ENCODE results near the gene MRNIP. TPM values are rescaled to one million over a fixed set of nuclear protein-coding genes. Genes with fewer than 3 reads are reported as not detected.

Gene MRNIP
- total and polyA plus RNA-seq, 2 of the 8 experiments (the other 6 are each of a cell fraction or from before 2014, with no cell fraction given), result 29.6 TPM

GRCh38 chr5:179792612-179793467 lies 65.8 kb downstream of the MRNIP start:
- H2AFZ ChIP-seq (ENCODE audit: low read length), result no peak overlapping the region
- DNase-seq (ENCODE audit: low read depth in 1 of 2, low spot score in 2 of 2) (no peak), FAIRE-seq (no peak)
- peaks cover 7% of the 10 kb centered on the region for H3K23me2 ChIP-seq (ENCODE audit: low read depth, low read length)
- H2BK5ac ChIP-seq (ENCODE audit: low read depth, low read length), result no peak overlapping the region; the same call in 1 of the 2 replicates
- H3K79me1 ChIP-seq (ENCODE audit: low read depth, low read length), result no peaks in the 10 kb centered on the region
- H3K4me1 ChIP-seq (replicated peaks in 1 of 4; ENCODE audit: control insufficient read depth in 3 of 4, insufficient read depth in 4 of 4, low read length in 3 of 4), result peaks cover 0 to 13% (median 9%) of the 10 kb centered on the region in 4 experiments; a peak in 5 of 7 replicates
- 92% methylated on average over 17 of the region's 24 CpGs; no CpG with 5 or more reads in 1 of the 2 experiments for WGBS, 2 experiments (ENCODE audit: extremely low coverage in 1 of 2, insufficient coverage in 1 of 2, insufficient read length in 1 of 2, insufficient replicate concordance in 2 of 2, low coverage in 1 of 2, low lambda C conversion rate in 2 of 2, missing lambda C conversion rate in 1 of 2)
- H2BK20ac ChIP-seq (ENCODE audit: low read length), result peak overlapping the region; percentile 32; the same call in 1 of the 2 replicates
- H4K91ac ChIP-seq (replicated peaks; ENCODE audit: insufficient read length, low read length), result peak overlapping the region; percentile 65
- H3K27me3 ChIP-seq (replicated peaks in 1 of 4; ENCODE audit: control insufficient read depth in 3 of 4, extremely low read depth in 1 of 4, insufficient read depth in 3 of 4, low read length in 3 of 4), result peaks cover 0 to 2% (median 0%) of the 10 kb centered on the region in 4 experiments; a peak in 1 of 7 replicates
- no peak overlapping the region for H2BK12ac ChIP-seq (ENCODE audit: low read depth, low read length)
- no peaks in the 10 kb centered on the region for H3K79me2 ChIP-seq (ENCODE audit: control insufficient read depth in 1 of 2, insufficient read depth in 2 of 2, low read length in 2 of 2)
- H3K56ac ChIP-seq (replicated peaks; ENCODE audit: insufficient read length, low read depth, low read length), result no peak overlapping the region
- peak overlapping the region; percentile 72; the same call in 1 of the 2 replicates for H2BK15ac ChIP-seq (ENCODE audit: low read length)
- H3K14ac ChIP-seq (ENCODE audit: insufficient read length), result no peak overlapping the region
- no peaks in the 10 kb centered on the region for H3K9me3 ChIP-seq (ENCODE audit: insufficient read depth in 2 of 2, low read depth in 1 of 2, low read length in 1 of 2)
- H4K5ac ChIP-seq (ENCODE audit: insufficient read length, low read depth, low read length), result no peak overlapping the region
- H2BK120ac ChIP-seq (replicated peaks; ENCODE audit: low read depth, low read length), result no peak overlapping the region
- no peak overlapping the region for H3K27ac ChIP-seq (ENCODE audit: low read depth, low read length)
- H3K36me3 ChIP-seq (ENCODE audit: control insufficient read depth in 2 of 4, insufficient read depth in 4 of 4, low read length in 3 of 4), result peaks cover 0 to 6% (median 5%) of the 10 kb centered on the region in 4 experiments; a peak in 4 of 8 replicates
- peak overlapping the region; percentile 19; the same call in 1 of the 2 replicates for H3K18ac ChIP-seq (ENCODE audit: extremely low read depth, low read length)
- H3K4ac ChIP-seq (replicated peaks; ENCODE audit: insufficient read length, low read depth, low read length), result no peak overlapping the region
- TF ChIP-seq BACH1 (IDR thresholded peaks at IDR 0.05; ENCODE audit: low read length), result no peak
- TF ChIP-seq CREB1 (IDR thresholded peaks at IDR 0.05), result no peak
- TF ChIP-seq PHF8 (conservative IDR thresholded peaks at IDR 0.05; ENCODE audit: low read depth, low read length), result no peak
- TF ChIP-seq POLR2A (IDR thresholded peaks at IDR 0.05; ENCODE audit: control extremely low read depth in 1 of 2, low read depth in 2 of 2, low read length in 2 of 2), result no peak
- no peak for TF ChIP-seq TEAD4 (IDR thresholded peaks at IDR 0.05; ENCODE audit: low read depth, low read length)
- H3K23ac ChIP-seq (ENCODE audit: insufficient read length), result no peak overlapping the region
- no peak overlapping the region for H3K4me2 ChIP-seq (ENCODE audit: insufficient read depth in 1 of 2, low read depth in 2 of 2, low read length in 2 of 2)
- no peak overlapping the region for H2AK5ac ChIP-seq (ENCODE audit: low read depth, low read length)
- ChIA-PET POLR2A (ENCODE audit: partially characterized antibody) (interaction anchor here (0.8 to 16.9 kb wide), 7 partner anchors 11 to 24 kb away, joined by 4 to 207 read pairs (median 4); partner anchors contain the start of genes MGAT4B and SQSTM1), CTCF (ENCODE audit: partially characterized antibody) (interaction anchor here (0.7 to 1.7 kb wide), 6 partner anchors 9 to 124 kb away, joined by 3 to 6 read pairs (median 4); no protein-coding TSS in a partner anchor)
- H4K8ac ChIP-seq (ENCODE audit: extremely low read depth, insufficient read depth, low read length), result peak overlapping the region; percentile 11
- H3K9ac ChIP-seq (replicated peaks in 1 of 4; ENCODE audit: extremely low read depth in 1 of 4, low read depth in 3 of 4, low read length in 3 of 4), result no peak overlapping the region
- no peak overlapping the region for H3K4me3 ChIP-seq (ENCODE audit: extremely low read depth in 1 of 4, insufficient read depth in 2 of 4, low read depth in 3 of 4, low read length in 4 of 4)
- peaks cover 4 to 8% of the 10 kb centered on the region in 2 experiments for H4K20me1 ChIP-seq (replicated peaks in 1 of 2; ENCODE audit: control insufficient read depth in 1 of 2, insufficient read depth in 2 of 2, low read length in 2 of 2)

All from H1 (cell line).